ENCODE data around the gene POC1A.
A peak's percentile ranks its signal among the peaks of the same experiment; 100 is the strongest.
"Not testable (repeated sequence)": the region's sequence is repeated elsewhere in the genome, so short reads cannot be mapped to it uniquely, and the experiment has no call there.

Gene POC1A

DNA sequence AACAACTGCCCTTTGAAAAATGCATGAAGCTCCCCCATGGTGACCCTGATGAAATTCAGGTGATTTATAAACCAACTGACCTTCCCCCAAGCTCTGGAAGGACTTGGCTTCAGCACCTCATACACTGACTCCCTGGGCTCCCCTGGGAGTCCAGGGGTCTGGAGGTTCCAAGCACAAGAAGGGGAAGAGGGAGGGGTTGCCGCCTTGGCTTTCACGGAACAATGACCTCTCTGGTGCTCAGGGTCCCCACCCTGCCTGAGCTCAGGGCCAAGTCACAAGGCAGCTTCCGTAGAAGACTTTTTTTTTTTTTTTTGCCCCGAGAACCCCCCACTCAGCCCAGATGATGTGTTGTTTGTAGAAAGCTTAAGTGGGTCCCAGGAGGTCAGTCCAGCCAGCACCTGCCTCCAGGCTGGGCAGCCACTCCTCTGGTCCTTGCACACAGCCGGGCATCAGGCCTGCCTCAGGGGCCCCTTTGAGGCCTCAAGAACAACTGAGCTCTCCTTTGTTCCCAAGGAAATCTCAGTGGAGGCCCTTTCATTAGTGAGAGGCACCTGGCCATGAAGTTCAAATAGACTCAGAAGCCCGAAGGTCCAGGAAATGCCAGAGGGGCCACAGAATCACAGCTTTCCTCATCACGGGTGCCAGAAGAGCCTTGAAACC, 29.7 kb upstream of the POC1A start:
- DNase-seq: no peak

DNA sequence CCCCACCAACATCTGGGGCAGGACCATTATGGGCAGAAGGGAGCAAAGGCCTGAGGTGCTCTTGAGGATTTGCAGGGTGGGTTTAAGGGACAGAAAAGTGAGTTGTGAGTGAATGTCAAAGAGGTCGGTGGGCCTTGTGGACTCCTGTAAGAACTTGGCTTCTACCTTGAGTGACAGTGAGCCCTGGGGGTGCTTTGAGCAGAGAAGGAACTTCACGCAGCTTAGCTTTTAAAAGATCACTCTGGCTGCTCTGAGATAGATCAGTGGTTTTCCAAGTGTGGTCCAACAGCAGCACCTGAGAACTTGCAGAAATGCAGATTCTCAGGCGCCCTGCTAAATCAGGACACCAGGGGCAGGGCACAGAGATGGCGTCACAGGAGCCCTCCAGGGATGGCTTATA, 28.5 kb upstream of the POC1A start:
- DNase-seq: no peak

DNA sequence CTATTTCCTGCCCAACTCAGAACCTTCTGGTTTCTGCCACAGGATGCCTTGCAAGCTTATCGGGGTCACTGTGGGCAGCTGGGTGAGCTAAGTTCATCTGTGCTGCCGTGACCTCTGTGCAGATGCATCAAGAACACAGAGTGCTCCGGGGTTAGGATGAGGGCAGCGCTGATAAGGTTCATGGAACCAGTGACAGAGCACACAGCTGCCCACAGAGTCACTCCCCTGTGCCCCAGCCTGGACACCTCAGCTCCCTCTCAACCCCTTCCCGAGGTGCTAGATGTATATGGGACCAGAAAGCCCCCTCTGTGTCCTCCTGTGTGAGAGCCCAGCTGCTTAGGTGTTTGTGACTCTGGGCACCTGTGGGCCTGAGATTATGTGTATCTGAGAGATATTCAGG, 28.0 kb upstream of the POC1A start:
- no peak for DNase-seq

DNA sequence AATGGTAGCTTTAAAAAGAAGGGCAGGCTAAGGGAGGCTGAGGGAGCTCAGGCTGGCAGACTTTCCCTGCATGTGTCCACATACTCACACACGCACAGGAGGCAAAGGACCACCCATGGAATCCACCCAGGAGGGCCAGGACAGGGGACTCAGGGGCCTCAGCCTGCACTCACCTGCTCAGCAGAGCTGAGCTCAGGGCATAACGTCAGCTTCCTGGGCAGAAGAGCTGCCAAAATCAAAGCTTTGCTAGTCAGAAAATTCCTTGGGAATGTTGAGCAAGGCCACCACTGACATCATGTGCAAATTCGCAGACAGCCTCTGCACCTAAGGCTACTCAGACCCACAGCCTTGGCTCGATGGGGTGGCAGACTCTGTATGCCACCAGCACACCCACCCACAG, 27.3 kb upstream of the POC1A start:
- no peak for DNase-seq

DNA sequence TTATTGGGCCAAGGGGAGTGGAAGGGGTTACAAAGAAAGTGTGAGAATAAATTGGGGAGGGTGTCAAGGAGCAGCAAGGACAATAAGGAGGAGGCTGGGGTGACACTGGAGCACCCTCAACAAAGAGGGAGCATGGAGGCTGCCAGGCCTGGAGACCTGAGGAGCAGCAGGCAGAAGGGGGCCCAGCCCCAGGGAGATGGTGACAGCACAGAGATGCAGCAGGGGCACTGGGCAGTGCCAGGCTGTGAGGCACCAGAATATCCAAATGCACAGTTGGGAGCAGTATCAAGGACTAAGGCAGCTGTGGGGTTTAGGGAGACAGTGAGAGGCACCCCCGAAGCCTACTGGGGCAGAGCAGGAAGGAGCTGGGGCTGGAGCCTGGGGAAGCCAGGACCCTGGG, 24.3 kb upstream of the POC1A start:
- no peak for DNase-seq

DNA sequence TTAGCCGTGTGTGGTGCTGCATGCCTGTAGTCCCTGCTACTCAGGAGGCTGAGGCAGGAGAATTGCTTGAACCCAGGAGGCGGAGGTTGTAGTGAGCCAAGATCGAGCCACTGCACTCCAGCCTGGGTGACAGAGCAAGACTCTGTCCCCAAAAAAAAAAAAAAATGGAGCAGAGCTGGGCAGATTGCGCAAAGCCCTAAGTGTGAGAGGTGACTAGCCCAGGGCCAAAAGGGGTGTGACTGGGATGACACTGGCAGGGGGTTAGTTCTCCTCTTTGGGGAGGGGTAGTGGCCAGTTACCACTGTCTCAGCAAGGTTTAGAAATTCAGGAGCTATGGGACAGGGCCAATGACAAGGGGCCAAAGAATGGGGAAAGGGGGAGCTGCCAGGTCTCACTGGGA, 23.9 kb upstream of the POC1A start:
- DNase-seq: not testable (repeated sequence)

DNA sequence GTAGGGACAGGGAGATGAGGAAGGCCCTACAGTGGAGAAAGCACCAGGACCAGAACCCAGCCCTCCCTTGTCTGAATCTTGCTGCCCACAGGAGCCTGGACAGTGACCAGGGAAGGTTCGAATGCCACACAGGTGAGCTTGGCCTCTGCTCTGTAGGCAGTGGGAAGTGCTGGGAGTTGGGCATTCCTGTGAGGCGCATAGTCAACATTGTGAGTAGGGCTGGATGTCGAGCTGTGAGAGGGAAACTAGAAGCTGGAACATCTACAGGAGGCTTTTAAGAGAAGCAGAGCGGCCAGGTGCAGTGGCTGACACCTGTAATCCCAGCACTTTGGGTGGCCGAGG, 23.4 kb upstream of the POC1A start:
- no peak for DNase-seq

DNA sequence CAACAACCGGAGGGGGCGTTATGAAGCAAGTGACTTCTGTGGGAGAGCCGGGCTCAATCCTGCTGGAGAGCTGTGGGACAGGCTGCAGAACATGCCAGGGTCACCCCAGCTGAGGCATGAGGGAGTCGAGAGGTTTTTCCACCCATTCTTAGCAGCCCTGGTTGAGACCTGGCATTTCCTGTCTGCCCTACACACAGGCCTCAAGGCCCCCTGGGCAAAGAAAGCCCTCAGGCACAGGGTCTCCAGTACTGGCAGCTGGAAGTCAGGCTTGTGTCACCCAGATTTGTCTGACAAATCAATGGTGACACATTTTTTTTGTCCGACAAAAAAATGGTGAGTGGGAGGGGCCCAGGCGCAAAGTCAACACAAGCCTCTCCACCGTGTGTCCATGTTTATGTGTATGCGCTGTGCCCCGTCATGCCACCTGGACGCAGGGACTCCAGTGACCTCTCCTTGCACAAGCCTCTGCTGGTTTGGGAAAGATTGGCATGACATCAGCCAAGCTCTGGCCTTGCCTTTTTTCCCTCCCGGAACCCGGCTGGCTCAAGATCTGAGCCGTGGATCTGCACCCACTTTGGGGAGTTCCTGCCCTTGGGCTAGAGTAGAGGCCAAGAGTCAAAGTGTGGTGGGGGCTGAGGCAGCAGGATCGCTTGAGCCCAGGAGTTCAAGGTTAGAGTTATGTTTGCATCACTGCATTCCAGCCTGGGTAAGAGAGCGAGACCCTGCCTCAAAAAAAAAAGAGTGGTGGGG, 22.9 kb upstream of the POC1A start:
- DNase-seq: no peak

DNA sequence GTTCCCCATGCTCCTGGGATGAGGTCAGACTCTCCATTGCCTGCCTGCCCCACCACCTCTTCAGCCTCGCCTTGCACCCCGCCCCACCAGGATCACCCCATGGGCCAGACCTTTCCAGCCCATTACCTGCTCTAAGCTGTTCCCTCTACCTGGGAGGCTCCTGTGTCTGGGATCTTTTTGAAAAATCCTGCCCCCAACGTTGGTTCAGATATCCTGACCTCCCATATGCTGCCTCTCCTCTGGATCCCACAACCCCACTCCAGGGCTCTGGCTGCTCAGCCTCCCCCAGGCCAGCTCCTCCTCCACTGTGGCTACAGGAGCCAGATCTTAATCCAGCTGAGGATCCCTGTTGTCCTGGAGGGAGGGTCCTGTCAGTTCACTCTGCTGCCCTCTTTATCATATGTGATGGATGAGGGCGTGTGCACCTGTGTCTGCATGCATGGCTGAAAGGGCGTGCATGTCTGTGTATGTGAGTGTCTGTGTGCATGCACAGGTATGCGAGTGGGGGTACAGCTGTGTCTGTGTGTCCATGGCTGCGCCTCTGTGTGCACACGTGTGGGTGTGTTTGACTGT, 22.0 kb upstream of the POC1A start:
- DNase-seq: no peak

DNA sequence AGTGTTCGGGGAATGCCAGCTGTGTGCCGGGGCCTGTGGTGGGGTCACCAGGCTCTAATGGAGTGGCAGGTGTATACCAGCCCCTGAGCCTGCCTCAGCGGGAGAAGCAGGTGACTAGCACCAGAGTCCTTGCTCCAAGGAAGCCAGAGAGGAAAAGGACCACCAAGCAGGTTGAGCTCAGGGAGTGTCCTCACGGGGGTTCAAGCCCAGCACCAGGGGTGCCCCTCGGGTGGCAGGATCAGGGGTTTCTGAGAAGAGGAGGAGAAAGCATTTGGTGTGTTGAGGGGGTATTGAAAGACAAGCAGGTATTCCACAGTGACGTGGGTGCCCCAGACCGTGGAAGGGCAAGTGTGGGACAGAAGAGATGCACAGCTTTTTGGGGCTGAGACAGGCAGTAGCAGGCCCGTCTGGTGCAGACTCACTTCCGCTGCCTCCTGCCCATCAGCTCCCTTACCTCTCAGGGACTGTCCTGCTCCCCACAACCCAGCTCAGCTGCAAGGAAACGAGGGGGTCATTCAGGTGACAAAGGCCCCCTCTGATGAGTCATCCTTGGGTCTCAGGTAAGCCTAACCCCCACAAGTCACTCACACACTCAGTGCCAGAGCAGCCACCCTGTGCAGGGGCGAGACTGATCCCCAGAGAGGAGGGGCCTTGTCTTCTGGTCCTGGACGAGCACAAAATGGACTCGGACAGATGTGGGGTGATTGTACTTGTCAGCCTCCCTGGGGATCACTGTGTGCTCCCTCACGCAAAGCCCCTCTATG, 21.4 kb upstream of the POC1A start:
- no peak for DNase-seq

DNA sequence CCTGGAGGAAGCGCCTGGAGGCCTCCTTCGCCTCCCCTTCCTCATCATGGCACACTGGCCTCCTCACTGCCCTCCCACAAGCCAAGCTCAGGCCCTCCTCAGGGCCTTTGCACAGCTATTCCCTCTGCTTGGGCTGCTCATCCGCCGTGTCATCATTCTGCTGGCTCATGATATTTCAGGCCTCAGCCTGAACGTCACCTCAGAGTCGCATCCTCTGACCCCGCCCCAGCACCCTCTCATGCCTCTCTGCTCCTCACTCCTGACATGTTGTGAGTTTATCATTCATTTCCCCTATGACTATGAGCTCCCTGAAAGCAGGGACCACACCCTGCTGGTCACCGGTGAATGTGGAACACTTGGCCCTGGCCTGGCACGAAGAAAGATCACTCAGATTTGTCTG, 20.7 kb upstream of the POC1A start:
- DNase-seq: no peak

DNA sequence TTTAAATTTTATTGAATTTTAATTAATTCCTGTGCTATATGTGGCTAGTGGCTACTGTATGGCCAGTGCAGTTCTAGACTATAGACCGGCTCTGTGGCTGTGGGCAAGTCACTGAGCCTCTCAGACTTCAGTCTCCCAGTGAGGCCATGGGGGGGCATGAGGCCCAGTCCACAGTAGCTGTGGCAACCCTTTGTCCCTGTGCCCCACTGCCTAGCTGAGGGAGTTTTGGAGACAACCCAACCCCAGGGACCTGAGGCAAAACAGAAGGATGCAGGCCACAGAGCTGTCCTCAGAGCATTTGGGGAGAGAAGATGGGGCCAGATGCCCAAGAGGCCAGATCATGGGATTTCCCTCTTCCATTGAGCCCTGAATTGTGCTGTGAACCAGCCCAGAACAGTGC, 18.9 kb upstream of the POC1A start:
- DNase-seq: no peak

DNA sequence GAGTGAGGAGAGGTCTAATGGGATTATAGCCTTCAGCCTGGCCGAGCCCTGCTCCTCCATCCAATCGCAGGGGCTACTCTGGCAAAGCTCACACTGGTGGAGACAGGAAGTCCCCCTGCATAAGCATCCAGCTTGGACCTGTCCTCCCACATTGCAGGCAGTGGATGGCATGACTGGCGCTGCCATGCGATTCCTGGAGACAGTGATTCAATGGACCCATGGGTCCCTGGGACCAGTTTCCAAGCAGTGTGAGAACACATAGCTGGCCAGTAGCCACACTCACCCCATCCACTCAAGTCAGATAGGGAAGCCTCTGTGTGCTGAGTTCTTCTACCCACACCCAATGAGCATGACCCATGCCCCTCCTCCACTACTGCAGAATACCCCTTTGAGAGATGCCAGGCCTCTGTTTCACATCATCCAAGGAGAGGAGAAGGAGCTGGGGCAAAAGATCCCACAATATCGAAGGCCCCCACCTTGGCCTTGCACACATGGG, 18.1 kb upstream of the POC1A start:
- DNase-seq: no peak

DNA sequence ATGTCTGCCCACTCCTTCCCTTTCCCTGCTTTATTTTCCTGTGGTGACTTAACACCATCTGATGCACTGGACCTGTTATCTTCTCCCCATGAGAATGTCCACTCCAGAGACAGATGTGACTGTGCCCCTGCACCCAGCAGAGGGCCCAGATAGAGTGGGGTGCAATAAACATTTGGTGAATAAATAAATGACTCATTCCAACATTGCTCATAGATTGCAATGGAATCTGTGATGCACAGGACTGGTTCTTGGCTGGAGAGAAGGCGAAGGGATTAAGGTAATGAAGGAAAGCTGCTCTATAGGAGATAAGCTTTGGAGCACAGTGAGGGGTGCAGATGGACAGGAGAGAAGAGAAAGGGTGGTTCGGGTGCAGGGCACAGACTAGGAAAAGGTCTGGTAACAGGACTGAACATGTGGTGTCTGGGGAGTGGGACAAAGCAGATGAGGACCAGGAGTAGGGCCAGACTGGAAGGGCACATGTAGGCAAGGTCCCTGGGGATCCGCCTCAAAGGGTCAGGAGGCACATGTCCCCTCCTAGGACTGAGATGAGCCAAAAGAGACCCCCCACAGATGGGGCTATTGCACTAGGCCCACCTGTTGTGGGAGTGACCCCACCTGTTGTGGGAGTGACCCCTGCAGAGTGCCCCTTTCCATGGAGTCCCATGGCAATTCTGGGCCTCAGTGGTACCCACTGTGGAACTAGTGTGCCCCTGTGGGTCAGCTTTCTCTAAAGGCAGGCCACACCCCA, 17.5 kb upstream of the POC1A start:
- DNase-seq: no peak

DNA sequence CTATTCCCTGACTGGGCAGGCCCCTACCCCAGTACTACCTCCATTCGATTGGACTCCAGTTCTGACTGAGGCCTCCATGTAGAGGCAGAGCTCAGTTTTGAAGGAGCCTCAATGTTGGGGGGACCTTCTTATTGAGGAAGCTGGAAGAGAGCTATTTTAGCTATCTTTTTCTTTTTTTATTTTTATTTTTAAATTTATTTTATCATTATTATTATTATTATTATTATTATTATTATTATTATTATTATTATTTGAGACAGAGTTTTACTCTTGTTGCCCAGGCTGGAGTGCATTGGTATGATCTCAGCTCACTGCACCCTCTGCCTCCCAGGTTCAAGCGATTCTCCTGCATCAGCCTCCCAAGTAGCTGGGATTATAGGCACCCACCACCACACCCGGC, 16.0 kb upstream of the POC1A start:
- not testable (repeated sequence) for DNase-seq

DNA sequence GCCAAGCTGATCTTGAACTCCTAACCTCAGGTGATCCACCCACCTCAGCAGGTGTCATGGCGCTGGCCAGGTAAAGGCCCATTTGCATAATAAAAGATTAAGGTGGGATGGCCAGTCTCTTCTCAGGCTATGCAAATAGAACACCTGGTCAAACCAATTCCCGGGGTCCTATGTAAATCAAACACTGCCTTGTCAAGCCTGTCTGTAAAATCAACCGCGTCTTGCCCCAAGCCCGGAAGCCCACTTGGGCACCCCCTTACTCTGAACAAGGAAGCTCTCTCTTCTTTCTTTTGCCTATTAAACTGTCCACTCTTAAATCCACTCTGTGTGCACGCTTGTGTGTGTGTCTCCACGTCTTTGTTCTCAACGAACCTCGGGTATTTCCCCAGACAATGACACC, 13.0 kb upstream of the POC1A start:
- DNase-seq: no peak

DNA sequence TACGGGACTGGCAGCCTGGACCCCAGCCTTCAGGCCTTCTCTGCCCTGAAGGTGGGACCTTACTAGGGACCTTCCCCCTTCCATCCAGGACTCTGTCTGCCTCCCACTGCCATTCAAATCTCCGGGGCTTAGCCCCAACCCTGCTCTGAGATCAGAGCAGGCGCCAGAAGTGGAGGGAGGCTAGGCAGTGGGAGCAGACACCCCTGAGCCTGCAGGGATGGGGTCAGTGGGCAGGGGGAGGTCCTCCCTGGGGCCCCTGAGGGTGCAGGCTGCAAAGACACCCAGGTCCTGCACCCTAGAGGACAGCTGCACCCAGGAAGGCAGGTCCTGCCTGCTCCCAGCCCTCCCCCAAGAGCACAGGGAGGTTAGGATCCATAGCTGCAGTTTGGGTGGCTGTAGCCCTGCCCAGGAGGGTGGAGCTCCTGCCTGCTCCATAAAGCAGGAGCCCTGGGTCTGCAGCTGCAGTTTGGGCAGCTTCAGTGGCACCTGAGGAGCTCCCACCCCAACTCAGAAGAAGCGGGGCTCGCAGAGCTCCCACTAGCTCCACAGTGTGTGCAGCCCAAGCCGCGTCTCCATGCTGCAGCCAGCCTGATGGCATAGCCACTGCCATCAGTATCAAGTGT, 8.1 kb upstream of the POC1A start:
- no peak for DNase-seq

DNA sequence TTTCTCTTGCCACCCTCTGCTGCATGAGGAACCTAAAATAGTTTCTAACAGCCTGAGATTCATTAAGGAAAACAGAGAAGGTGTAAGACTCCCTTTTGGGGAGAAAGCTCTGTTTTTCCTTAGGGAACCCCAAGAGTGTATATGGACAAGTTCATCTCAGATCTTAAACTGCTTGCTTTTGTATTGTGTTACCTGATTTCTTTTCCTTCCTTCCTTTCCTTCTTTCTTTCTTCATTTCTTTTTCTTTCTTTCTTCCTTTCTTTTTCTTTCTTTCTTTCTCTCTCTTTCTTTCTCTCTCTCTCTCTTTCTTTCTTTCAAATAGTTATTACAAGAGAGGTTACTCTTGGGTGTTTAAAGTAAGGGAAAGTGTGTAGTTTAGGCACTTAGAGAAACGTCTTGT, 5.3 kb upstream of the POC1A start:
- DNase-seq: no peak

DNA sequence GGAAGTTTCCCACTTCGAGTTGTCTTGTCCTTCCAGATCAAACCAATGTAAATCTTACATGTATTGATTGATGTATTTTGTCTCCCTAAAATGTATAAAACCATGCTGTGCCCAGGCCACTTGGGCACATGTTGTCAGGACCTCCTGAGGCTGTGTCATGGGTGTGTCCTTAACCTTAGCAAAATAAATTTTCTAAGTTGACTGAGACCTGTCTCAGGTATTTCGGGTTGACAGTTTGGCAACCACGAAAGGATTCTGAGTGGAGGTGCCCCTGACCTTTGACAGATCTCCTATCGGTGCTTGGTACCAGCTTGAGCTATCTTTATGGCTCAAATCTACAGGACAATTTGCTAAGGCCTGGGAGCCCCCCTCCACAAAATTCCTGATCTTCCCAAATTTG, 1.7 kb upstream of the POC1A start:
- DNase-seq: no peak

DNA sequence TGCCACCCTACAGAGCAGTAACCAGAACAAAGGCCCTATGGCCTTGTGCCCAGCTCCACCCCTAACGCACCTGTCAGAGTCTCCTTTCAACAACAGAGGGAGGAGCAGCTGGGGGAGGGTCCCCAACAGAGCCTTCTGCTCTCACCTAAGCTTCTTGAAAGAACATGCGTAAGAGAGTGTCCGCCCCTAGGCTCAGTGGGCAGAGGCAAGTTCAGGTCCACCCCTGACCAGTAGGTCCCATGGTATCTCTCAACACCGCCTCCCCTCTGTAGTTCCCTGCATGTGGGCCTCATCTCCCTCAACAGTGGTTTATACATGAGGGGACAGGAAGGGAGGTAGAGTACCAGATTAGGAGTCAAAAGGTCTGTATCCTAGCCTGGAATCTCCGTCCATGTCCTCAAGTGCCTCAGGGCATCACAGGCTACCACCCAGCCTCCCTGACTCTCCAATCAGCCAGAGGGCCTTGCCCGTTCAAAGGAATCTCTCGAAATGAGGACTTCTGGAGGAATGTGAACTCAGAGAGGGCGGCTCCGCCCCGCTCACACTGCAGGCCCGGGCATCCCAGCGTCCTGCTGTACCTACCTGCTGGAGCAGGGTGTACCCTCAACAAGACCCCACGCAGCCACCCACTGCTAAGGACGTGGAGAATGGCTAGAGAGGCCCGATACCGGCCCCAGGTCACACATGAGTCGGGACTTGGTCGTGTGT, 680 bp downstream of the POC1A start:
- peak; percentile 29 for DNase-seq

DNA sequence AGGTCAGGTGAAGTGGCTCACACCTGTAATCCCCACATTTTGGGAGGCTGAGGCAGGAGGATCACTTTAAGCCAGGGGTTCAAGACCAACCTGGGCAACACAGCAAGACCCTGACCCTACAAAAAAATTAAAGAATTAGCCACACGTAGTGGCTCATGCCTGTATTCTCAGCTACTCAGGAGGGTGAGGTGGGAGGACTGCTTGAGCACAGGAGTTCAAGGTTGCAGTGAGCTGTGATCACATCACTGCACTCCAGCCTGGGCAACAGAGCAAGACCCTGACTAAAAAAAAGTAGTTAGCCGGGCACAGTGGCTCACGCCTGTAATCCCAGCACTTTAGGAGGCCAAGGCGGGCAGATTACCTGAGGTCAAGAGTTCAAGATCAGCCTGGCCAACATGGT, 2.2 kb downstream of the POC1A start:
- DNase-seq: not testable (repeated sequence)

DNA sequence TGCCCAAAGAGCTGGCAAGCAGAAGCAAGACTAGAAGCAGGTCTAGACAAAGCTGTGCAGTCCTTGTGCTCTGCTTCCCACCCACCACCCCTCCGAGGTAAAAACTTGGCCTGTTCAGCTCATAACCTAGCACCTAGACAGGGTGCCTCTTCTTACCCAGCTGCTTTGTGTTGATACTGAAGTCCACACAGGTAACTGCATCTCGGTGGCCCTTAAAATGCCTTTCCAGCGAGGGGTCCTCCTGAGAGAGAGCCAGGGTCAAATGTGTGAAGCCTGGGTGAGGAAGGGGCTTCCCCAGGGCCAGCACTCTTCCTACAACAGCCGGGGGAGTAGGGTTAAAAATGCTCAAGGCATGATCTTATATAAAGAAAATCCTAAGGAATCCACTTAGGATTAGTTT, 3.4 kb downstream of the POC1A start:
- DNase-seq: no peak

All from activated CD4-positive, alpha-beta T cell treated with anti-CD3 and anti-CD28 coated beads, Interleukin-2, Interleukin-6, amounts not matched to agents 100 ng/mL and 50 ng/mL, durations not matched to agents 16 hours and 8 hours (primary cell).